Mesendoderm (in vitro differentiated cells): ENCODE measurements around the gene PLA2G5.

Source experiments
- DNase-seq: peaks from one replicate; pipeline ENCODE4 v3.0.0; 2013
- H2AK5ac ChIP-seq: 2 replicates; pipeline ENCODE4 v1.6.1; 2013; ENCODE audit warnings: low read length, inconsistent platforms
- H2BK120ac ChIP-seq: 2 replicates; pipeline ENCODE4 v1.6.1; 2013; ENCODE audit warnings: low read depth, mild to moderate bottlenecking, low read length, moderate library complexity, mixed read lengths
- H2BK15ac ChIP-seq: replicated peaks from 2 replicates; pipeline ENCODE4 v1.6.1; 2013; ENCODE audit warnings: low read depth, mild to moderate bottlenecking, moderate library complexity
- H2BK5ac ChIP-seq: 2 replicates; pipeline ENCODE4 v1.6.1; 2013; ENCODE audit warnings: low read length, inconsistent platforms
- H3K18ac ChIP-seq: 2 replicates; pipeline ENCODE4 v1.6.1; 2013; ENCODE audit warnings: mild to moderate bottlenecking, low read length, mixed read lengths
- H3K23ac ChIP-seq: one replicate; pipeline ENCODE4 v1.6.1; 2013; ENCODE audit warnings: low read length
- H3K27ac ChIP-seq: 2 replicates; pipeline ENCODE4 v1.5.1; 2013; ENCODE audit warnings: low read depth, mild to moderate bottlenecking, inconsistent platforms, low read length, moderate library complexity
- H3K27me3 ChIP-seq: 2 replicates; pipeline ENCODE4 v1.6.1; 2013; ENCODE audit warnings: low read length, control low read depth, mild to moderate bottlenecking, inconsistent platforms; ENCODE audit not compliant: insufficient read depth, poor library complexity
- H3K36me3 ChIP-seq: 2 replicates; pipeline ENCODE4 v1.6.1; 2013; ENCODE audit warnings: low read length, inconsistent platforms; ENCODE audit not compliant: control insufficient read depth, insufficient read depth
- H3K4ac ChIP-seq: one replicate; pipeline ENCODE4 v1.6.1; 2013; ENCODE audit warnings: low read depth, mild to moderate bottlenecking, low read length, moderate library complexity
- H3K4me1 ChIP-seq: 2 replicates; pipeline ENCODE4 v1.6.1; 2013; ENCODE audit warnings: low read depth, low read length, inconsistent platforms; ENCODE audit not compliant: control insufficient read depth
- H3K4me2 ChIP-seq: 2 replicates; pipeline ENCODE4 v1.6.1; 2013; ENCODE audit warnings: low read length
- H3K4me3 ChIP-seq: 2 replicates; pipeline ENCODE4 v1.5.1; 2013; ENCODE audit warnings: mild to moderate bottlenecking, low read length
- H3K56ac ChIP-seq: one replicate; pipeline ENCODE4 v1.6.1; 2013; ENCODE audit warnings: low read length
- H3K79me1 ChIP-seq: 2 replicates; pipeline ENCODE4 v1.6.1; 2013; ENCODE audit warnings: low read length, inconsistent platforms
- H3K79me2 ChIP-seq: 2 replicates; pipeline ENCODE4 v1.6.1; 2013; ENCODE audit warnings: mild to moderate bottlenecking, low read length; ENCODE audit not compliant: control insufficient read depth, insufficient read depth
- H3K9ac ChIP-seq: 2 replicates; pipeline ENCODE4 v1.6.1; 2013; ENCODE audit warnings: low read length, inconsistent platforms
- H4K5ac ChIP-seq: one replicate; pipeline ENCODE4 v1.6.1; 2013; ENCODE audit warnings: low read length
- H4K8ac ChIP-seq: one replicate; pipeline ENCODE4 v1.6.1; 2013; ENCODE audit warnings: low read depth, mild to moderate bottlenecking, control low read depth, low read length, moderate library complexity
- WGBS: extraction: QIAGEN DNeasy Blood & Tissue Kit; methylation state at CpG from one replicate; pipeline ENCODE4 v1.1.7; 2013; ENCODE audit warnings: low lambda C conversion rate, missing lambda C conversion rate; ENCODE audit not compliant: insufficient coverage; ENCODE audit errors: extremely low coverage; 5-methylcytosine and 5-hydroxymethylcytosine counted together

The PLA2G5 gene

DNA sequence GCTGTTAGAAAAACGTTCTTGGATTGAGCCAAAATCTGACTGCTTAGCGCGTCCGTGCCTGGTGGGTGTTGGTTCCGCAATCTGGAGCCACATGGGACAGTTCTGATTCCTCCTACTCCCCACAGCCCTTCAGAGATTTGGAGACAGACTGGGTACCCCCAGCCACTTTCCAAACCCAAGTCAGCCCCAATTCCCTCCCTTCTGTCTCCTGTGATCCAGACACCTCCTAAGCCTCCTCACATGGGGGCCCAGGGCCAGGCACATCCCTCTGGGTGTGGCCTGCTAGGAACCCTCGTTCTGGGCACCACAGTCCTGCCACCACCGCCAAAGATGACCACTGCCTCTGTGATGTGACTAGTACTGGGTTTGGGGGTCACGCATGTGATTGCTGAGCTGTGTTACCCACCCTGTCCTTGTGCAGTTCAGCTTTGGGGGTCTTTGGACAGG lies 4.8 kb downstream of the PLA2G5 start:
- Histone ChIP-seq H3K4ac (no peak overlapping the region), H3K4me3 (no peak overlapping the region), H3K27me3 (no peaks in the 10 kb centered on the region), H3K79me2 (no peaks in the 10 kb centered on the region), H3K4me2 (no peak overlapping the region), H3K36me3 (no peaks in the 10 kb centered on the region), H2BK120ac (no peak overlapping the region), H2BK15ac (no peak overlapping the region), H3K27ac (no peak overlapping the region), H3K23ac (no peak overlapping the region), H4K5ac (no peak overlapping the region), H3K79me1 (no peaks in the 10 kb centered on the region), H3K56ac (no peak overlapping the region), H3K9ac (no peak overlapping the region), H3K18ac (no peak overlapping the region), H2AK5ac (no peak overlapping the region), H4K8ac (no peak overlapping the region), H2BK5ac (no peak overlapping the region), H3K4me1 (no peaks in the 10 kb centered on the region)
- no CpG with 5 or more reads among the region's 8 CpGs for WGBS
- DNase-seq = no peak

DNA sequence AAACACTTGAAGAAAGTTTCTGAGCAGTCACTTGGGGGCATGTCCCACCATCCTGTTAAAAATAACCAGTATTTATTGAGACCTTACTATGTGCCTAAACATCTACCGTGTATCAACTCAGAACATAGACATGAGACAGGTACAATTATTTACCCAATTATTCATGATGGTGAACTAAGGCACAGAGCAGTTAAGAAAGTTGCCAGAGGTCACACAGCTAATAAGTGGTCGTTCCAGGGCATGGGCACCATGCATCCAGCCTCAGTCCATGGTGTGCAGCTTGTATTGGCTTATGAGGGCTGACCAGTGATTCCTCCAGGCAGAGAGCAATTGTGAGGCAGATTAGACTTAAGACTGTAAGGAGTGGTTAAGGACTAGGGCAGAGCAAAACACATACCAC lies 5.4 kb downstream of the PLA2G5 start:
- Histone ChIP-seq H3K79me1 (no peaks in the 10 kb centered on the region), H3K27me3 (no peaks in the 10 kb centered on the region), H3K4me2 (no peak overlapping the region), H3K36me3 (no peaks in the 10 kb centered on the region), H3K23ac (no peak overlapping the region), H2BK15ac (no peak overlapping the region), H3K4me3 (no peak overlapping the region), H3K27ac (no peak overlapping the region), H3K18ac (no peak overlapping the region), H2BK120ac (no peak overlapping the region), H3K4me1 (no peaks in the 10 kb centered on the region), H2BK5ac (no peak overlapping the region), H4K8ac (no peak overlapping the region), H2AK5ac (no peak overlapping the region), H4K5ac (no peak overlapping the region), H3K4ac (no peak overlapping the region), H3K79me2 (no peaks in the 10 kb centered on the region), H3K56ac (no peak overlapping the region), H3K9ac (no peak overlapping the region)
- whole genome bisulfite sequencing = no CpG with 5 or more reads among the region's 2 CpGs
- no peak for DNase-seq

DNA sequence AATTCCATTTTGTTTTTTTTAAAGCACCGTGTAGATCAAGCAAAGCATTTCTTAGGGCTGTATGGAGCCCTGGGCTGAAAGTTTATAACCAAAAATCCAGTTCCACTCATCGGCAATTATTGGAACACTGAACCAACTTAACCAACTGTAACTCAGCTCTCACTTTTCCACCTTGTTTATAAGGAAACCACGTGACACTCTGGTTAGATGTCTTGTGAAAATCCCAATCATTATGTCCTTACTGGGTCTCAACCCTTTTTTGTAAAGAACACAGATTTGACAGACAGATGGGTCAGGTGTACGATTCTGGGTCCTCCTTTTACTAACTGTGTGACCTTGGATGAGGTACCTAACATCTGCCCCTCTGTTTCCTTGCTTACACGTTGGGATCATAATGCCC lies 6.2 kb downstream of the PLA2G5 start:
- Histone ChIP-seq H3K27ac (no peak overlapping the region), H2BK120ac (no peak overlapping the region), H3K79me2 (no peaks in the 10 kb centered on the region), H2BK15ac (no peak overlapping the region), H3K56ac (no peak overlapping the region), H3K4ac (no peak overlapping the region), H3K9ac (no peak overlapping the region), H2BK5ac (no peak overlapping the region), H3K23ac (no peak overlapping the region), H3K4me3 (no peak overlapping the region), H3K27me3 (no peaks in the 10 kb centered on the region), H4K5ac (no peak overlapping the region), H3K4me2 (no peak overlapping the region), H3K4me1 (no peaks in the 10 kb centered on the region), H3K36me3 (no peaks in the 10 kb centered on the region), H3K79me1 (no peaks in the 10 kb centered on the region), H3K18ac (no peak overlapping the region), H4K8ac (no peak overlapping the region), H2AK5ac (no peak overlapping the region)
- DNase-seq = no peak
- no CpG with 5 or more reads among the region's 5 CpGs for WGBS

DNA sequence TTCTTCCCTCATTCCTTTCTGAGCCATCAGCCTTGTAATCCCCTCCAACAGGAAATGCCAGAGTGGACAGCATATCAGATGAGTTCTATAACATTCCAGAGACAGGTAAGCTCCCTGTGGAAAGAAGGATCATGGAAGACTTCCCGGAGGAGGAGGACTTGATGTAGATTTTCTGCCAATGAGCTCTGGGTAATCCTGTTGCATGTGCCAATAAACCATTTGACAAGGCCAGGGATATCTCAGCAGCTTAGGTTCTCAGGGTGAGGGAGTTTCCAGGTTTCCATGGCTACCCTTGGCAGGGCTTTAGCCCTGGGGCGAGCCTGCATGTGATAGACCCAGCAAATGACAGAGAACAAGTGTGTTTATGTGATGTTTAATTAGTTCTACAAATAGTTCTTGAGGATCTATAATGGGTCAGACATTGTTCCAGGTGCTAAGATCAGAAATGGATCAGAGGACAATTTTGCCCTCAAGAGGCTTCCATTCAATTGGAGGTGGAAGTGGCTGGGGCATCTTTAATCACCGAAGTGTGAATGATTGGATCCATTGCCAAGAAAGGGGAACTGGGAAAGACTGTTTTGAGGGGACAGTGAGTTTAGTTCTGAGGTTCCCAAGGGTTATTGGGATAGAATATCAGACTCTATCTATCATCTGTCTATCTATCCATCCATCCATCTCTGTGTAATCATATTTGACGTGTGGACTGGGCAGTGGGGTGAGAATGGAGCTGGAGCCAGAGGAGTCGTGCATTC lies 6.9 kb downstream of the PLA2G5 start:
- Histone ChIP-seq H3K27me3 (no peaks in the 10 kb centered on the region), H3K9ac (no peak overlapping the region), H3K23ac (no peak overlapping the region), H3K79me1 (no peaks in the 10 kb centered on the region), H4K5ac (no peak overlapping the region), H4K8ac (no peak overlapping the region), H3K56ac (no peak overlapping the region), H2BK15ac (no peak overlapping the region), H3K4me3 (no peak overlapping the region), H3K4me1 (no peaks in the 10 kb centered on the region), H3K18ac (no peak overlapping the region), H3K4me2 (no peak overlapping the region), H2BK5ac (no peak overlapping the region), H2BK120ac (no peak overlapping the region), H2AK5ac (no peak overlapping the region), H3K36me3 (no peaks in the 10 kb centered on the region), H3K79me2 (no peaks in the 10 kb centered on the region), H3K27ac (no peak overlapping the region), H3K4ac (no peak overlapping the region)
- WGBS = no CpG with 5 or more reads among the region's 5 CpGs
- DNase-seq = peak; percentile 57

DNA sequence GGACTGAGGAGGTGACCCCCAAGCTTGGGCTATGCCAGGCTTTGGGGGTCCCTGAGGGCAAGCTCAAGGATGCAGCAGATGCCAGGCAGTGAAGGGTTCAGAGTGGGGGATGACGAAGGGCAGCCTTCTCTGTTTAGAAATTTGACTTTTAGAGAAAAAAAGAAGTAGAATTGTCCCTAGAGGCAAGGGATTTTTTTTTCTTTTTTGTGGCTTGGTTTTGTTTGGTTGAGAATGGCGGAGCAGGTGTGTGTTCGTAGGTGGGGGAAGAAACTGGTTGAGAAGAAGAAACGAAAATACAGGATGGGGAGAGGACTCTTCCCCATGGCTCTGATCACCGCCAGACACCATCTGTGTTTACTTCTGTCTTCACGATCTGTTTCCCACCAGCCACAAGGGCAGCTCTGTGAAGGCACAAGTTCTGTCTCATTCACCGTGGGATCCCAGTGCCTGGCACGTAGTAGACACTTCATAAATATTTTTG lies 8.2 kb downstream of the PLA2G5 start:
- Histone ChIP-seq H3K9ac (no peak overlapping the region), H3K23ac (no peak overlapping the region), H3K18ac (no peak overlapping the region), H3K4me1 (no peaks in the 10 kb centered on the region), H3K79me1 (no peaks in the 10 kb centered on the region), H3K56ac (no peak overlapping the region), H4K5ac (no peak overlapping the region), H2BK120ac (no peak overlapping the region), H2BK5ac (no peak overlapping the region), H4K8ac (no peak overlapping the region), H3K27ac (no peak overlapping the region), H2BK15ac (no peak overlapping the region), H3K4ac (no peak overlapping the region), H3K27me3 (no peaks in the 10 kb centered on the region), H3K79me2 (no peaks in the 10 kb centered on the region), H3K4me2 (no peak overlapping the region), H3K36me3 (no peaks in the 10 kb centered on the region), H3K4me3 (no peak overlapping the region), H2AK5ac (no peak overlapping the region)
- WGBS = no CpG with 5 or more reads among the region's 8 CpGs
- no peak for DNase-seq

DNA sequence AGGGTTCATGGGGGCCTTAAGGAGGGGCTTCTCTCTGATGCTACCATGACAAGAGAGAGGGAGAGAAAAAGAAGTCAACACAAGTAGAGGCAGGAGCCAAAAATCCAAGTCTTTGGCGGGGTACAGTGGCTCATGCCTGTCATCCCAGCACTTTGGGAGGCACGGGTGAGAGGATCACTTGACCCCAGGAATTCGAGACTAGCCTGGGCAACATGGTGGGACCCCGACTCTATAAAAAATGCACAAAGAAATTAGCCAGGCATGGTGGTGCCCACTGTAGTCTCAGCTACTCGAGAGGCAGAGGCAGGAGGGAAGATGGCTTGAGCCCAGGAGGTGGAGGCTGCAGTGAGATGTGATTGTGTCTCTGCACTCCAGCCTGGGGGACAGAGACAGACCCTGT lies 8.7 kb downstream of the PLA2G5 start:
- no peak for DNase-seq
- H4K5ac ChIP-seq = no peak overlapping the region
- H3K9ac ChIP-seq = no peak overlapping the region
- H3K23ac ChIP-seq = no peak overlapping the region
- H3K79me2 ChIP-seq = no peaks in the 10 kb centered on the region
- H3K27ac ChIP-seq = no peak overlapping the region
- H2BK15ac ChIP-seq = no peak overlapping the region
- no peaks in the 10 kb centered on the region for H3K4me1 ChIP-seq
- no peaks in the 10 kb centered on the region for H3K27me3 ChIP-seq
- no peak overlapping the region for H3K18ac ChIP-seq
- no peak overlapping the region for H3K4ac ChIP-seq
- H3K4me3 ChIP-seq = no peak overlapping the region
- no peaks in the 10 kb centered on the region for H3K79me1 ChIP-seq
- no peak overlapping the region for H2BK120ac ChIP-seq
- H4K8ac ChIP-seq = no peak overlapping the region
- H3K4me2 ChIP-seq = no peak overlapping the region
- no peak overlapping the region for H3K56ac ChIP-seq
- no CpG with 5 or more reads among the region's 5 CpGs for WGBS
- no peaks in the 10 kb centered on the region for H3K36me3 ChIP-seq
- H2AK5ac ChIP-seq = no peak overlapping the region
- no peak overlapping the region for H2BK5ac ChIP-seq
